ENCODE results near the gene KRT85. TPM values are rescaled to one million over a fixed set of nuclear protein-coding genes. Genes with fewer than 3 reads are reported as not detected.

Gene KRT85
- total RNA-seq, 1 donor from 2014 or later = not detected

GRCh38 chr12:52342781-52343490 lies 24.3 kb downstream of the KRT85 start:
- TF ChIP-seq EZH2 (IDR thresholded peaks at IDR 0.05) = no peak
- no peak for TF ChIP-seq EZH2phosphoT487 (IDR thresholded peaks at IDR 0.05)
- TF ChIP-seq CTCF (IDR thresholded peaks at IDR 0.05) = no peak
- no peak for DNase-seq (ENCODE audit: low spot score)
- Histone ChIP-seq H3K4me2 (no peak overlapping the region), H3K27me3 (no peaks in the 10 kb centered on the region), H3K36me3 (no peaks in the 10 kb centered on the region), H4K20me1 (ENCODE audit: low read depth) (no peaks in the 10 kb centered on the region), H3K4me3 (no peak overlapping the region), H3K4me1 (no peaks in the 10 kb centered on the region), H3K9ac (no peak overlapping the region), H3K79me2 (ENCODE audit: low read depth) (no peaks in the 10 kb centered on the region), H3K27ac (no peak overlapping the region), H3F3A (ENCODE audit: low read depth) (no peaks in the 10 kb centered on the region), H2AFZ (replicated peaks) (no peak overlapping the region), H3K9me3 (ENCODE audit: low read depth) (no peaks in the 10 kb centered on the region)
- Mint-ChIP-seq H3K4me1 (no peaks in the 10 kb centered on the region), H3K4me3 (no peak overlapping the region), H3K36me3 (no peaks in the 10 kb centered on the region), H3K27ac (no peak overlapping the region), H3K9me3 (peaks cover 8% of the 10 kb centered on the region), H3K27me3 (ENCODE audit: insufficient read depth, low read depth) (peaks cover 10% of the 10 kb centered on the region)

- no peak overlapping the region for H3K9ac ChIP-seq
- Mint-ChIP-seq H3K27ac (no peak overlapping the region), H3K36me3 (no peaks in the 10 kb centered on the region), H3K9me3 (peaks cover 8% of the 10 kb centered on the region), H3K27me3 (ENCODE audit: insufficient read depth, low read depth) (peaks cover 10% of the 10 kb centered on the region), H3K4me1 (no peaks in the 10 kb centered on the region), H3K4me3 (no peak overlapping the region)
- no peaks in the 10 kb centered on the region for H3K9me3 ChIP-seq (ENCODE audit: low read depth)
- H3K27ac ChIP-seq = no peak overlapping the region
- no peak overlapping the region for H3K4me2 ChIP-seq
- no peak overlapping the region for H2AFZ ChIP-seq (replicated peaks)
- H3F3A ChIP-seq (ENCODE audit: low read depth) = no peaks in the 10 kb centered on the region
- no peaks in the 10 kb centered on the region for H3K27me3 ChIP-seq
- TF ChIP-seq EZH2 (IDR thresholded peaks at IDR 0.05) (no peak), CTCF (IDR thresholded peaks at IDR 0.05) (no peak)
- no peaks in the 10 kb centered on the region for H4K20me1 ChIP-seq (ENCODE audit: low read depth)
- no peak overlapping the region for H3K4me3 ChIP-seq
- DNase-seq (ENCODE audit: low spot score) = no peak
- H3K79me2 ChIP-seq (ENCODE audit: low read depth) = no peaks in the 10 kb centered on the region
- H3K36me3 ChIP-seq = no peaks in the 10 kb centered on the region
- H3K4me1 ChIP-seq = no peaks in the 10 kb centered on the region
These were observed 26.2 kb downstream of the KRT85 start for GRCh38 chr12:52341066-52341580.

DNA sequence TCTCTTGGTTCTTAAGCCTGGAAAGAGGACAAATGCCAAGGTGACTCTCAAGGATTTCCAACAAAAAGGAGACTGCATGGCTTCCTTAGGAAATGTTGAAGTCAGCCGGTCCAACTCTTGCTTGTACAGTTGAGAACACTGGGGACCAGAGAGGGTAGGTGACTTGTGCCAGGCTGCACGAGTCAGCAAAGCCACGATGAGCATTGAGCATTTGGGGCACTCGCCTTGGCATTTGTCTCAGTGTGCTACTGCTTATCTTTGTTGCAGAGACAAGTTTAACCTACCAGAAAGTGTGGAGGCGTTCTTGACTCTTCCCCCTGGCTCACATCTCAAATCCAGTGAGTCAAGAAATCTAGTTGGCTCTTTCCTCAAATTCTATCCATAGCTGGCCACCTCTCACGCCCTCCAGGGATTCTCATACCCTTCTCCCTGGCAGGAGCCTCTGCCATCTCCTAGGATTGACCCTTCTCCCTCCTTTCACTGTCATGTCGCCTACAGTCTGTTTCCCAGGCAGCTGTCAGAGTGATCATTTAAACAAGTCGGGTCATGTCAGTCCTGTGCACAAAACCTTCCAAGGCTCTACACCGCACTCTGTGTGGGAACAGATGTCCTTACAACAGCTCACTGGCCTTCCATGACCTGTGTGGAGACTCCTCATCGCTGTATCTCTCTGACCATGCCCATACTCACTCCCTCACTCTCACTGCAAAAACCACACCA lies 28.9 kb downstream of the KRT85 start:
- Mint-ChIP-seq H3K9me3 (peaks cover 5% of the 10 kb centered on the region), H3K4me1 (no peaks in the 10 kb centered on the region), H3K27me3 (ENCODE audit: insufficient read depth, low read depth) (peaks cover 13% of the 10 kb centered on the region), H3K4me3 (no peak overlapping the region), H3K27ac (no peak overlapping the region), H3K36me3 (no peaks in the 10 kb centered on the region)
- Histone ChIP-seq H3F3A (ENCODE audit: low read depth) (no peaks in the 10 kb centered on the region), H3K4me1 (no peaks in the 10 kb centered on the region), H3K9me3 (ENCODE audit: low read depth) (no peaks in the 10 kb centered on the region), H3K27me3 (no peaks in the 10 kb centered on the region), H2AFZ (replicated peaks) (no peak overlapping the region), H3K36me3 (no peaks in the 10 kb centered on the region), H3K4me3 (no peak overlapping the region), H3K4me2 (no peak overlapping the region), H4K20me1 (ENCODE audit: low read depth) (no peaks in the 10 kb centered on the region), H3K27ac (no peak overlapping the region), H3K79me2 (ENCODE audit: low read depth) (no peaks in the 10 kb centered on the region), H3K9ac (no peak overlapping the region)
- TF ChIP-seq EZH2 (IDR thresholded peaks at IDR 0.05) (no peak), CTCF (IDR thresholded peaks at IDR 0.05) (no peak), EZH2phosphoT487 (IDR thresholded peaks at IDR 0.05) (no peak)
- DNase-seq (ENCODE audit: low spot score) = no peak

Data from neural progenitor cell (in vitro differentiated cells).